HCT116 (cell line): Measurements from ENCODE around the gene ARHGEF16.

Experiments used
- CBX3 ChIP-seq: IDR thresholded peaks from 2 replicates; pipeline ENCODE4 v1.6.1; 2012; ENCODE audit warnings: low read depth
- CEBPB ChIP-seq: IDR thresholded peaks from 2 replicates; pipeline ENCODE4 v1.6.1; 2012; ENCODE audit warnings: low read depth
- CTCF ChIP-seq, 3 experiments: fragments of 200-600 bp in 1 of 3; sonication (generic) in 1 of 3; IDR thresholded peaks in 2 of 3; conservative IDR thresholded peaks in 1 of 3; 2 replicates each; pipeline ENCODE4 v1.5.1; 2012 to 2017; ENCODE audit warnings: low read depth in 2 of 3, low read length in 2 of 3, antibody characterized with exemption in 1 of 3, borderline replicate concordance in 1 of 3, control low read depth in 1 of 3, mild to moderate bottlenecking in 1 of 3, mixed read lengths in 1 of 3, mixed run types in 1 of 3, moderate library complexity in 1 of 3; ENCODE audit not compliant: insufficient read depth in 1 of 3
- EZH2 ChIP-seq: fragments of 200-600 bp; sonication (generic); IDR thresholded peaks from 2 replicates; pipeline ENCODE4 v1.6.1; 2017; ENCODE audit warnings: antibody characterized with exemption, mixed run types
- MAX ChIP-seq: IDR thresholded peaks from 2 replicates; pipeline ENCODE4 v1.6.1; 2012
- POLR2A ChIP-seq: IDR thresholded peaks from 2 replicates; pipeline ENCODE4 v1.7.0; 2011; ENCODE audit warnings: borderline replicate concordance; ENCODE audit not compliant: insufficient read depth, insufficient read length; ENCODE audit errors: extremely low read depth
- POLR2AphosphoS5 ChIP-seq: IDR thresholded peaks from 2 replicates; pipeline ENCODE4 v1.6.1; 2011; ENCODE audit warnings: mild to moderate bottlenecking, low read depth, low read length, moderate library complexity
- REST ChIP-seq: IDR thresholded peaks from 2 replicates; pipeline ENCODE4 v1.6.1; 2012; ENCODE audit warnings: low read depth
- TCF7L2 ChIP-seq: IDR thresholded peaks from 2 replicates; pipeline ENCODE4 v1.7.0; 2011; ENCODE audit warnings: borderline replicate concordance, inconsistent platforms; ENCODE audit not compliant: insufficient read depth, insufficient read length; ENCODE audit errors: extremely low read depth
- YY1 ChIP-seq: IDR thresholded peaks from 2 replicates; pipeline ENCODE4 v1.6.1; 2011; ENCODE audit warnings: low read length, low read depth, moderate library complexity, mild to moderate bottlenecking; ENCODE audit not compliant: insufficient replicate concordance; ENCODE audit errors: extremely low read depth
- ZFX ChIP-seq: fragments of 450-650 bp; IDR thresholded peaks from 2 replicates; pipeline ENCODE4 v1.6.1; 2017
- ZNF274 ChIP-seq: fragments of 200-500 bp; sonication (Bioruptor generic); IDR thresholded peaks from 2 replicates; pipeline ENCODE4 v1.6.1; 2014; ENCODE audit warnings: mild to moderate bottlenecking, low read depth, low read length, inconsistent platforms

- TF ChIP-seq POLR2AphosphoS5 = no peak
- no peak for TF ChIP-seq CTCF (IDR thresholded peaks at IDR 0.05 in 2 of 3, conservative IDR thresholded peaks at IDR 0.05 in 1 of 3; ENCODE audit: borderline replicate concordance in 1 of 3, insufficient read depth in 1 of 3, low read depth in 2 of 3, low read length in 2 of 3)
- TF ChIP-seq CBX3 = no peak
- TF ChIP-seq POLR2A = no peak
- no peak for TF ChIP-seq TCF7L2
- TF ChIP-seq MAX = no peak
- TF ChIP-seq EZH2 = no peak
- no peak for TF ChIP-seq ZNF274
- TF ChIP-seq ZFX = no peak
- TF ChIP-seq YY1 = no peak
- no peak for TF ChIP-seq CEBPB
- TF ChIP-seq REST = no peak
Observed at GRCh38 chr1:3404801-3405200, 49.7 kb upstream of the ARHGEF16 start.
